PC-9 (cell line): ENCODE data around the gene RPL29.

ENCODE experiments used
- CTCF ChIP-seq: fragments of 200-600 bp; sonication (generic); conservative IDR thresholded peaks from 2 replicates; pipeline ENCODE4 v1.6.1; 2017; ENCODE audit warnings: mixed run types, antibody characterized with exemption, mild to moderate bottlenecking, moderate library complexity
- EZH2 ChIP-seq: fragments of 200-600 bp; sonication (generic); IDR thresholded peaks from 2 replicates; pipeline ENCODE4 v1.8.0; 2017; ENCODE audit warnings: antibody characterized with exemption, low read depth

- TF ChIP-seq CTCF: no peak
- no peak for TF ChIP-seq EZH2
Measured at GRCh38 chr3:51983578-51984268, 12.0 kb downstream of the RPL29 start.
